Retinal pigment epithelial cell (primary cell): ENCODE results near the gene QSOX1.

Source experiments
- DNase-seq: peaks from one replicate; pipeline ENCODE4 v3.0.0-alpha.2; 2010; ENCODE audit warnings: low read depth
- H3K4me3 ChIP-seq: 2 replicates; pipeline ENCODE4 v1.5.1; 2011; ENCODE audit warnings: mild to moderate bottlenecking, low read length, control low read depth, moderate library complexity
- CTCF ChIP-seq: conservative IDR thresholded peaks from 2 replicates; pipeline ENCODE4 v1.5.1; 2011; ENCODE audit warnings: low read depth, low read length, control low read depth, inconsistent platforms

Gene QSOX1

GRCh38 chr1:180154325-180155181, at the start of gene QSOX1:
Gene QSOX1, plus strand, starts transcription at chr1:180154869. Its CDS starts 39 bp downstream, at chr1:180154908.
- no peak for DNase-seq
- H3K4me3 ChIP-seq, result peak within 1 kb of the TSS; percentile 86
- no peak for TF ChIP-seq CTCF

- TF ChIP-seq CTCF, result no peak
- no peak for DNase-seq
- no peak overlapping the region for H3K4me3 ChIP-seq
These were observed 42.6 kb upstream of the QSOX1 start for GRCh38 chr1:180112091-180112490.

- DNase-seq, result no peak
- no peak overlapping the region for H3K4me3 ChIP-seq
- no peak for TF ChIP-seq CTCF
These were observed 41.6 kb upstream of the QSOX1 start for GRCh38 chr1:180112984-180113647.

- no peak overlapping the region for H3K4me3 ChIP-seq
- no peak for TF ChIP-seq CTCF
- no peak for DNase-seq
These were observed 40.2 kb upstream of the QSOX1 start for GRCh38 chr1:180114396-180114945.

- DNase-seq, result no peak
- no peak for TF ChIP-seq CTCF
- H3K4me3 ChIP-seq, result no peak overlapping the region
These were observed 37.5 kb upstream of the QSOX1 start for GRCh38 chr1:180116964-180117763.

GRCh38 chr1:180117764-180118116, 36.9 kb upstream of the QSOX1 start:
- H3K4me3 ChIP-seq, result no peak overlapping the region
- no peak for DNase-seq
- TF ChIP-seq CTCF, result no peak
